ENCODE measurements around the gene ZNF559. TPM values are rescaled to one million over a fixed set of nuclear protein-coding genes. Genes with fewer than 3 reads are reported as not detected.

ZNF559 gene
- total RNA-seq, 1 experiment from 2014 or later: 30.2 TPM

Other genes with a start within 250 kb of the ZNF559 start
- not detected in 2 replicates for gene OR1M1, start 237.1 kb upstream of the ZNF559 start, total RNA-seq (2014; rRNA removed; shearing (Covaris generic))
- not detected in 2 replicates for gene OR7G2, start 216.7 kb upstream of the ZNF559 start, total RNA-seq (2014; rRNA removed; shearing (Covaris generic))
- gene OR7G1, start 208.4 kb upstream of the ZNF559 start, total RNA-seq (2014; rRNA removed; shearing (Covaris generic)): not detected in 2 replicates
- gene OR7G3, start 197.2 kb upstream of the ZNF559 start, total RNA-seq (2014; rRNA removed; shearing (Covaris generic)): not detected in 2 replicates
- gene ZNF317, start 183.8 kb upstream of the ZNF559 start, total RNA-seq (2014; rRNA removed; shearing (Covaris generic)): 31.4 and 31.7 TPM in 2 replicates
- gene OR7D2, start 145.2 kb upstream of the ZNF559 start, total RNA-seq (2014; rRNA removed; shearing (Covaris generic)): 0.05 and 0.14 TPM in 2 replicates
- not detected in 2 replicates for gene OR7D4, start 104.6 kb upstream of the ZNF559 start, total RNA-seq (2014; rRNA removed; shearing (Covaris generic))
- not detected in 2 replicates for gene OR7E24, start 73.2 kb upstream of the ZNF559 start, total RNA-seq (2014; rRNA removed; shearing (Covaris generic))
- gene ZNF699, start 14.3 kb upstream of the ZNF559 start, total RNA-seq (2014; rRNA removed; shearing (Covaris generic)): 4.3 and 5.4 TPM in 2 replicates
- 3.0 and 3.8 TPM in 2 replicates for gene ZNF177, start 38.8 kb downstream of the ZNF559 start, total RNA-seq (2014; rRNA removed; shearing (Covaris generic))
- gene ZNF266, start 111.4 kb downstream of the ZNF559 start, total RNA-seq (2014; rRNA removed; shearing (Covaris generic)): 13.5 and 14.8 TPM in 2 replicates
- 0.05 TPM in 1 of 2 replicates, not detected in the other for gene ZNF560, start 174.4 kb downstream of the ZNF559 start, total RNA-seq (2014; rRNA removed; shearing (Covaris generic))
- gene ZNF426, start 214.5 kb downstream of the ZNF559 start, total RNA-seq (2014; rRNA removed; shearing (Covaris generic)): 16.5 and 16.7 TPM in 2 replicates

All from SJCRH30 (cell line).